A673 (cell line): ENCODE measurements around the gene LPO. TPM values are rescaled to one million over a fixed set of nuclear protein-coding genes. Genes with fewer than 3 reads are reported as not detected.

ENCODE experiments used
- BruUV-seq: library from RNA; stranded (reverse); fragments of 400-500 nt; replicated peaks from 2 replicates; lab custom pipeline; 2021; lab: Mats Ljungman, UMichigan
- CTCF ChIA-PET: fragments of 300-600 bp; sonication (Branson Sonifier 250); formaldehyde crosslinking; loops from one replicate; lab custom pipeline; 2022; ENCODE audit warnings: antibody characterized with exemption; lab: Charles Lee
- POLR2A ChIA-PET: fragments of 300-600 bp; sonication (Branson Sonifier 250); formaldehyde crosslinking; loops from one replicate; lab custom pipeline; 2022; ENCODE audit warnings: antibody characterized with exemption; ENCODE audit not compliant: low non-redundant PET; lab: Charles Lee
- DNase-seq: peaks from one replicate; pipeline ENCODE4 v3.0.0-alpha.2; 2015; ENCODE audit warnings: low spot score
- H3K27ac ChIP-seq: fragments of 200-600 bp; sonication (generic); 2 replicates; pipeline ENCODE4 v1.5.1; 2016; ENCODE audit warnings: mixed run types, low read depth, mild to moderate bottlenecking, mixed read lengths, antibody characterized with exemption, low read length; ENCODE audit not compliant: poor library complexity, severe bottlenecking
- H3K27me3 ChIP-seq: fragments of 200-600 bp; sonication (generic); replicated peaks from 2 replicates; pipeline ENCODE4 v1.6.1; 2017; ENCODE audit warnings: mixed run types, low read depth, mild to moderate bottlenecking, mixed read lengths, antibody characterized with exemption, low read length; ENCODE audit not compliant: insufficient read depth, poor library complexity
- H3K36me3 ChIP-seq: fragments of 200-600 bp; sonication (generic); 2 replicates; pipeline ENCODE4 v1.6.1; 2016; ENCODE audit warnings: mixed run types, mild to moderate bottlenecking, mixed read lengths, antibody characterized with exemption, low read length; ENCODE audit not compliant: insufficient read depth, poor library complexity, severe bottlenecking
- H3K4me1 ChIP-seq: fragments of 200-600 bp; sonication (generic); 2 replicates; pipeline ENCODE4 v1.6.1; 2017; ENCODE audit warnings: mixed run types, mild to moderate bottlenecking, mixed read lengths, antibody characterized with exemption, low read length; ENCODE audit not compliant: insufficient read depth, poor library complexity, severe bottlenecking
- H3K4me3 ChIP-seq: fragments of 200-600 bp; sonication (generic); 2 replicates; pipeline ENCODE4 v1.5.1; 2016; ENCODE audit warnings: low read depth, mixed run types, mild to moderate bottlenecking, mixed read lengths, low read length; ENCODE audit not compliant: poor library complexity, severe bottlenecking
- H3K9me3 ChIP-seq: fragments of 200-600 bp; sonication (generic); 2 replicates; pipeline ENCODE4 v1.6.1; 2016; ENCODE audit warnings: mixed run types, low read depth, mild to moderate bottlenecking, mixed read lengths, antibody characterized with exemption, low read length; ENCODE audit not compliant: poor library complexity, severe bottlenecking
- CTCF ChIP-seq: fragments of 300-800, 200-600 bp; sonication (generic); conservative IDR thresholded peaks from 2 replicates; pipeline ENCODE4 v1.5.1; 2017; ENCODE audit warnings: low read depth, mild to moderate bottlenecking, antibody characterized with exemption, low read length, moderate library complexity, mixed read lengths
- EZH2 ChIP-seq: fragments of 200-600 bp; sonication (generic); IDR thresholded peaks from 2 replicates; pipeline ENCODE4 v1.6.1; 2017; ENCODE audit warnings: borderline replicate concordance, low read depth, mild to moderate bottlenecking, mixed read lengths, antibody characterized with exemption, low read length; ENCODE audit not compliant: poor library complexity, severe bottlenecking
- intact Hi-C: fragments of 100-400 bp; cut with micrococcal nuclease; formaldehyde crosslinking; loops from one replicate; pipeline ENCODE4 v1.10.0; 2022; ENCODE audit not compliant: unreplicated experiment
- total RNA-seq: library from RNA; stranded (reverse); gene quantifications from 2 replicates; pipeline ENCODE4 v1.2.3, GENCODE V29; 2021

LPO gene
- total RNA-seq, 1 experiment from 2014 or later = 0.34 TPM

GRCh38 chr17:58301504-58302150 lies 63.2 kb downstream of the LPO start:
- peaks cover 13% of the 10 kb centered on the region for H3K27me3 ChIP-seq
- DNase-seq = no peak
- intact Hi-C loops = loop anchor here (5.0 kb wide), 1 partner anchor 146 kb away; no protein-coding TSS in a partner anchor
- POLR2A ChIA-PET = no interaction called here
- no peaks in the 10 kb centered on the region for H3K36me3 ChIP-seq
- CTCF ChIA-PET = no interaction called here
- H3K4me1 ChIP-seq = no peaks in the 10 kb centered on the region
- no TSS peak for BruUV-seq
- H3K4me3 ChIP-seq = no peak overlapping the region
- no peaks in the 10 kb centered on the region for H3K9me3 ChIP-seq
- TF ChIP-seq EZH2 = no peak
- TF ChIP-seq CTCF = no peak
- H3K27ac ChIP-seq = no peak overlapping the region

GRCh38 chr17:58302171-58302918 lies 64.0 kb downstream of the LPO start:
- ChIA-PET CTCF (no interaction called here), POLR2A (no interaction called here)
- Histone ChIP-seq H3K9me3 (no peaks in the 10 kb centered on the region), H3K36me3 (no peaks in the 10 kb centered on the region), H3K27me3 (peaks cover 13% of the 10 kb centered on the region), H3K4me3 (no peak overlapping the region), H3K27ac (no peak overlapping the region), H3K4me1 (no peaks in the 10 kb centered on the region)
- DNase-seq = no peak
- intact Hi-C loops = loop anchor here (5.0 kb wide), 1 partner anchor 145 kb away; no protein-coding TSS in a partner anchor
- TF ChIP-seq EZH2 (no peak), CTCF (no peak)
- BruUV-seq = no TSS peak

- H3K4me1 ChIP-seq = no peaks in the 10 kb centered on the region
- ChIA-PET POLR2A (no interaction called here), CTCF (no interaction called here)
- no peak overlapping the region for H3K27ac ChIP-seq
- intact Hi-C loops = loop anchor here (5.0 kb wide), 1 partner anchor 144 kb away; no protein-coding TSS in a partner anchor
- no TSS peak for BruUV-seq
- TF ChIP-seq CTCF = no peak
- TF ChIP-seq EZH2 = no peak
- no peak for DNase-seq
- H3K27me3 ChIP-seq = peaks cover 10% of the 10 kb centered on the region
- no peaks in the 10 kb centered on the region for H3K9me3 ChIP-seq
- H3K4me3 ChIP-seq = no peak overlapping the region
- no peaks in the 10 kb centered on the region for H3K36me3 ChIP-seq
Observed at GRCh38 chr17:58302919-58303585, 64.7 kb downstream of the LPO start.
